Type B pancreatic cell (in vitro differentiated cells): ENCODE measurements around the gene SPIN1. TPM values are rescaled to one million over a fixed set of nuclear protein-coding genes. Genes with fewer than 3 reads are reported as not detected.

Experiments used
- DNase-seq: peaks from one replicate; pipeline ENCODE4 v3.0.0; 2021; ENCODE audit warnings: mixed read lengths; ENCODE audit not compliant: unreplicated experiment; ENCODE audit errors: extremely low spot score
- H3K27ac Mint-ChIP-seq: 2 replicates; pipeline ENCODE4 v1.8.0; 2021; ENCODE audit warnings: mild to moderate bottlenecking, mixed read lengths
- H3K27me3 Mint-ChIP-seq: 2 replicates; pipeline ENCODE4 v1.8.0; 2021; ENCODE audit warnings: mixed read lengths
- H3K36me3 Mint-ChIP-seq: 2 replicates; pipeline ENCODE4 v1.8.0; 2021; ENCODE audit warnings: mixed read lengths
- H3K4me1 Mint-ChIP-seq: one replicate; pipeline ENCODE4 v1.8.0; 2021; ENCODE audit warnings: mixed read lengths; ENCODE audit not compliant: unreplicated experiment
- H3K4me3 Mint-ChIP-seq: 2 replicates; pipeline ENCODE4 v1.8.0; 2021; ENCODE audit warnings: mild to moderate bottlenecking, mixed read lengths
- H3K9me3 Mint-ChIP-seq: 2 replicates; pipeline ENCODE4 v1.8.0; 2021; ENCODE audit warnings: mixed read lengths
- total RNA-seq: library from RNA; stranded (reverse); gene quantifications from 2 replicates; pipeline ENCODE4 v1.2.1, GENCODE V29; 2021; ENCODE audit warnings: low replicate concordance
- TF ChIP-seq, protein P1 (sequence below): fragments of 200-600 bp; sonication (generic); conservative IDR thresholded peaks from 2 replicates; pipeline ENCODE4 v1.5.0; 2021; ENCODE audit warnings: antibody characterized with exemption, mild to moderate bottlenecking

SPIN1 gene
- total RNA-seq, 1 donor from 2014 or later: 107 TPM

DNA sequence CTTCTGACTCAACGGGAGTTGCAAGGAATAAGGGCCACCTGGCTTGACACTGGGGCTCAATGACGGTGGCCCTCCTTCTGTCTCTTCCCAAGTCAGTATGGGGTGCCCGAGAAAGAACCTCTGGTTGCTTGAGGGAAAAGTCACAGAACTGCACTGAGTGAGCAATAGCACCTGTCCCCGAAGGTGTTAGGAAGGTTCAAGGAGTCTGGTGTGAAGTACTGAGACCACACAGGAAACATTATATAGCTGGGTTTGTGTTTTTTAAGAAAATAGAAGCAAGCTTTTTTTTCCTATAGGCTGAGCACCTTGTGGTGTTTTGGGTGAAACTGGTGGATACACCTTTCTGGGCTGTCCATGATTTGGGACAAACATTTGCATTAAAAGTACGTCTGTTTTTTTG, 62.9 kb downstream of the SPIN1 start:
- H3K27ac Mint-ChIP-seq: no peak overlapping the region
- H3K9me3 Mint-ChIP-seq: no peaks in the 10 kb centered on the region
- no peaks in the 10 kb centered on the region for H3K27me3 Mint-ChIP-seq
- TF ChIP-seq, protein P1, sequence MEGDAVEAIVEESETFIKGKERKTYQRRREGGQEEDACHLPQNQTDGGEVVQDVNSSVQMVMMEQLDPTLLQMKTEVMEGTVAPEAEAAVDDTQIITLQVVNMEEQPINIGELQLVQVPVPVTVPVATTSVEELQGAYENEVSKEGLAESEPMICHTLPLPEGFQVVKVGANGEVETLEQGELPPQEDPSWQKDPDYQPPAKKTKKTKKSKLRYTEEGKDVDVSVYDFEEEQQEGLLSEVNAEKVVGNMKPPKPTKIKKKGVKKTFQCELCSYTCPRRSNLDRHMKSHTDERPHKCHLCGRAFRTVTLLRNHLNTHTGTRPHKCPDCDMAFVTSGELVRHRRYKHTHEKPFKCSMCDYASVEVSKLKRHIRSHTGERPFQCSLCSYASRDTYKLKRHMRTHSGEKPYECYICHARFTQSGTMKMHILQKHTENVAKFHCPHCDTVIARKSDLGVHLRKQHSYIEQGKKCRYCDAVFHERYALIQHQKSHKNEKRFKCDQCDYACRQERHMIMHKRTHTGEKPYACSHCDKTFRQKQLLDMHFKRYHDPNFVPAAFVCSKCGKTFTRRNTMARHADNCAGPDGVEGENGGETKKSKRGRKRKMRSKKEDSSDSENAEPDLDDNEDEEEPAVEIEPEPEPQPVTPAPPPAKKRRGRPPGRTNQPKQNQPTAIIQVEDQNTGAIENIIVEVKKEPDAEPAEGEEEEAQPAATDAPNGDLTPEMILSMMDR: no peak
- peaks cover 31% of the 10 kb centered on the region for H3K36me3 Mint-ChIP-seq
- H3K4me3 Mint-ChIP-seq: no peak overlapping the region
- no peak for DNase-seq
- no peaks in the 10 kb centered on the region for H3K4me1 Mint-ChIP-seq

DNA sequence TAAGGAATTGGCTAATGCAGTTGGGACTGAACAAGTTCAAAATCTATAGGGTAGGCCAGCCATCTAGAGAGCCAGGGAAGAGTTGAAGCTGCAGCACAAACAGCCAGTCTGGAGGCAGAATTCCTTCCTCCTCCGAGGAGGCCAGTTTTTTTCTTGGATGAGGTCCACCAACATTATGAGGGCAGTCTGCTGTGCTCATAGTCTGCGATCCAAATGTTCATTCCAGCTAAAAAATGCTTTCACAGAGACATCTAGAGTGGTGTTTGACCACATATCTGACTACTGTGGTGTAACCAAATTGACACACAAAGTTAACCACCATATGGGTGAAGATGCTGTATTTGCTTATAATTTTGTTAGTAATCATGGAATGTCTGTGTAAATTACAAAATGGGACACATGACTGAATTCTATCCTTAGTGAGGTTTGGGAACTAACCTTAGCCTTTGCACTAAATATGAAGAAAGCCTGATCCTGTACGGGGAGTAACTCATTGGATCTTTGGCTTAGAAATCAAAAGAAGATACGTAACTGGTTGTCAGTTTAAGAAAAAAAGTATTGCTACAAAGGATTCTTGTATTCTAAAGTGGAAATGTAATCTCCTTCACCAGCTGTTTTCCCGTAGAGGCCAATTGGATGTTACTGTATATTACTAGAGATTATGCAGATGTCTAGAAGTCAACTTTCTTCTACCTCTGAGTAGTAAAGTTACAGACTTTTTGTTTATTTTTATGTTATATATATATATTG, 70.6 kb downstream of the SPIN1 start:
- Mint-ChIP-seq H3K4me1 (peaks cover 26% of the 10 kb centered on the region), H3K27me3 (no peaks in the 10 kb centered on the region), H3K4me3 (no peak overlapping the region), H3K9me3 (no peaks in the 10 kb centered on the region), H3K36me3 (peaks cover 28% of the 10 kb centered on the region), H3K27ac (no peak overlapping the region)
- no peak for DNase-seq
- TF ChIP-seq, protein P1: no peak

DNA sequence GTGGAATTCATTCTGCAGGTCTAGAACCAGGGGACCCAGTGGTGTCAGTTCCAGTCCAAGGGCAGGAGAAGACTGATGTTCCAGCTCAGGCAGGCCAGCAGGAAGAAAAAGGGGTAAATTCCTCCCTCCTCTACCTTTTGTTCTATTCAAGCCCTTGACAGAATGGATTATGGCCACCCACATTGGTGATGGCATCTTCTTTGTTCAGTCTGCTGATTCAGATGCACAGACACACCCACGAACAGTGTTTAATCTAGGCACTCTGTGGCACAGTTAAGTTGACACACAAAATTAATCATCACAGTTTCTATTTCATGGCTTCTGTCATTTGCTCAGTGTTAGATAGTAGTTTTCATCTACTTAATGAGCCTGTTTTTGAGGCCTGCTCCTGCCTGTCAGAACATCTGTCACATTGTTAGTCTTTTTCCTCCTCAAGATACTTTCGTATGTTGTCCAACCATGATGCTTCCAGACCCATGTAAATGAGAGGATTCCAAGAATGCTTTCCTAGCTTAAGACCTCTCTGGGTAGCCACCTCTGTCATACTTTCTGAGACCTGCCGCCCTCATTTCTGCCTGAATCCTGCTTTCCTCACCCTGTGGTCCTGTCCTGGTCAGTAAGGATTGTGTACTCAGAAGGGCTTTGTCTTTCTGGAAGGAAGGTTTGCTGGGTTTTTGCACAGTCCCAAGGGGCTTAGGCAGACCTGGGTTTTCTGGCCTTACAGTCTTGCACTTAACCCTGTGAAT, 72.5 kb downstream of the SPIN1 start:
- Mint-ChIP-seq H3K36me3 (peaks cover 28% of the 10 kb centered on the region), H3K9me3 (no peaks in the 10 kb centered on the region), H3K4me1 (peaks cover 31% of the 10 kb centered on the region), H3K27me3 (no peaks in the 10 kb centered on the region), H3K4me3 (peak overlapping the region; percentile 18), H3K27ac (peak overlapping the region; percentile 46)
- no peak for DNase-seq
- TF ChIP-seq, protein P1: no peak

DNA sequence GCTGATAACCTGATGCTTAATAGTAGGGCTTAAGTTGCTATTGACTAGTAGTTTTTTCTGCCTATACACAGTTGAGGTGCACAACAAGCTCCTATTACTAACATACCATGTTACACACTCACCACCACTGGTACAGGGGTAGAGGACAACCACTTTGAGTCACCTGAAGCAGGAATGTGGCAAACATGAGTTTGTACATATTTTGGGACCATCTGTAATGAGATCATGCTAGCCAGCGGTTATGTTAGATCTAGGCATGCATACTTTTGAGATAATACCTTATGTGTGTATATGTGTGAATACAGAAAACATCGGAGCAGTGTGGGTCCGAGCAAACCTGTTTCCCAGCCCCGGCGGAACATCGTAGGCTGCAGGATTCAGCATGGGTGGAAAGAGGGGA, 73.9 kb downstream of the SPIN1 start:
- Mint-ChIP-seq H3K9me3 (no peaks in the 10 kb centered on the region), H3K27ac (no peak overlapping the region), H3K4me3 (no peak overlapping the region), H3K36me3 (peaks cover 23% of the 10 kb centered on the region), H3K27me3 (no peaks in the 10 kb centered on the region), H3K4me1 (peaks cover 23% of the 10 kb centered on the region)
- TF ChIP-seq, protein P1: no peak
- DNase-seq: no peak

GRCh38 chr9:88464851-88465250, 76.6 kb downstream of the SPIN1 start:
- DNase-seq: no peak
- Mint-ChIP-seq H3K27me3 (no peaks in the 10 kb centered on the region), H3K4me1 (peaks cover 12% of the 10 kb centered on the region), H3K4me3 (no peak overlapping the region), H3K27ac (no peak overlapping the region), H3K9me3 (no peaks in the 10 kb centered on the region), H3K36me3 (peaks cover 36% of the 10 kb centered on the region)
- TF ChIP-seq, protein P1: no peak
